ENCODE measurements around the gene CKLF.

GRCh38 chr16:66605979-66606751, 53.8 kb downstream of the CKLF start:
- TF ChIP-seq, protein P1, sequence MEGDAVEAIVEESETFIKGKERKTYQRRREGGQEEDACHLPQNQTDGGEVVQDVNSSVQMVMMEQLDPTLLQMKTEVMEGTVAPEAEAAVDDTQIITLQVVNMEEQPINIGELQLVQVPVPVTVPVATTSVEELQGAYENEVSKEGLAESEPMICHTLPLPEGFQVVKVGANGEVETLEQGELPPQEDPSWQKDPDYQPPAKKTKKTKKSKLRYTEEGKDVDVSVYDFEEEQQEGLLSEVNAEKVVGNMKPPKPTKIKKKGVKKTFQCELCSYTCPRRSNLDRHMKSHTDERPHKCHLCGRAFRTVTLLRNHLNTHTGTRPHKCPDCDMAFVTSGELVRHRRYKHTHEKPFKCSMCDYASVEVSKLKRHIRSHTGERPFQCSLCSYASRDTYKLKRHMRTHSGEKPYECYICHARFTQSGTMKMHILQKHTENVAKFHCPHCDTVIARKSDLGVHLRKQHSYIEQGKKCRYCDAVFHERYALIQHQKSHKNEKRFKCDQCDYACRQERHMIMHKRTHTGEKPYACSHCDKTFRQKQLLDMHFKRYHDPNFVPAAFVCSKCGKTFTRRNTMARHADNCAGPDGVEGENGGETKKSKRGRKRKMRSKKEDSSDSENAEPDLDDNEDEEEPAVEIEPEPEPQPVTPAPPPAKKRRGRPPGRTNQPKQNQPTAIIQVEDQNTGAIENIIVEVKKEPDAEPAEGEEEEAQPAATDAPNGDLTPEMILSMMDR (IDR thresholded peaks at IDR 0.05) = no peak
- TF ChIP-seq POLR2A (IDR thresholded peaks at IDR 0.05) (no peak), POLR2AphosphoS5 (IDR thresholded peaks at IDR 0.05) (no peak)
